SK-N-DZ (cell line): ENCODE data around the gene M6PR.
A peak's percentile ranks its signal among the peaks of the same experiment; 100 is the strongest.
"Not testable (repeated sequence)": the region's sequence is repeated elsewhere in the genome, so short reads cannot be mapped to it uniquely, and the experiment has no call there.

Experiments
- DNase-seq: peaks from one replicate; pipeline ENCODE4 v3.0.0-alpha.2; 2015; ENCODE audit warnings: low spot score

M6PR gene

DNA sequence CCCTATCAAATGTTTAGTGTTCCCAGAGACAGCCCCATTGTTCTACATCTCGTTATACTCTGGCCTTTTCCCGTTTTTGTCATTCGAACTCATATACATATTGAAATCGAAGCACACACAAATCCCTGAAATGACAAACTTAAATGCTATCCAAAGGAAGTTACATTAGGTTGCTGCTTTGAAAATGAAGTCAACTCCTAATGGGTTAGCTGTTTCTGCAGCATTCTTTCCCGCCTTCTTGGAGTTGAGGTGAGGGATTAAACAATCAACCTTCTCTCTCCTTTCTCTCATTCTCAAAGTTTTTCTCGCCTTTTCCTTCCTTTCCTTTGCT, 35.8 kb downstream of the M6PR start:
- DNase-seq, result no peak

DNA sequence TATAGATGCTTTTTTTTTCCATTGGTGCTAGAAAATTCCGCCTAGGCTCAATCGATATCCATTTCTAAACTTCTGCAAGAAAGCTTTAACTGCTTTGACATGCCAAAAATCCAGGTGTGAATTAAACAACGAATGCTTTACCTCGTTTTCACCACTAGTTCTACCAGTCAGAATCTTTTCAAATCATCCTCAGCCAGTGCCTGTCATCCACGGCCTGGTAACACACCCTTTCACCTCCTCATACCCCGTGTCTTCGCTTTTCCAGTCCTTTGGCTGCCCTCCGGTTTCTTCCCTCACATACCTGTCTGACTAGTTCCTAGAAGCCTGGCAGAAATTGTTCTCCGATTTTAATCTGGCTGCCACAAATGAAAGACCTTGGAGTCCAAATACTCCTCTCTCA, 36.5 kb downstream of the M6PR start:
- DNase-seq, result peak; percentile 68

DNA sequence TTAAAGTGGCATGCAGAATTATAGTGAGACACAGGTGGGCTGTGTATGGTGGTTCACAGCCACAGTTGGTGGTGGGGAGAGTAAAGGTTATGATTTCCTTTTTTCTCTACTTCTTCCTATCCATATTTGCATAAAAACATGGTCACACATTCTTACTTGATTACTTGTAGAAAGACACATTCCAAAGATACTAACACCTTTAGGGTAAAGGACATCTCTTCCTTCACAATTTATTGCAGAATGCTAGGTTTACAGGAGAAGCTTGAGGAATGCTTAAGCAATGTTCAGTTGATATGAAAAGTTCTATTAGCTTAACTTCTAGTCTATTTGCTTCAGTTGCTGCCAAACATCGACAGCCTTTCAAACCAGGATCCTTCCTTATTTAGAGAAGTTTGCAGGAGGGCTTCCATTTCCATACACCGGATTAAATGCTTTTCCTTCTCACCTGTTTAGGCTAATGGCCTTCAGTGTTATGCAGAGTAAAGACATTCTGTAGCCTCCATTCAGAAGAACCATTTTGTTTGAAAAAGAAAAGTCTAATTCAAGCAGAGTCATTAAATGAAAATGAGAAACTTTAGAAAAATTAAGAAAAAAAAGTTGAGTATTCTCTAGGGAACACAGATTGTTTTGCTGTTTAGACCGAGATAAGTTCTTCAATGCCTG, 37.7 kb downstream of the M6PR start:
- no peak for DNase-seq

DNA sequence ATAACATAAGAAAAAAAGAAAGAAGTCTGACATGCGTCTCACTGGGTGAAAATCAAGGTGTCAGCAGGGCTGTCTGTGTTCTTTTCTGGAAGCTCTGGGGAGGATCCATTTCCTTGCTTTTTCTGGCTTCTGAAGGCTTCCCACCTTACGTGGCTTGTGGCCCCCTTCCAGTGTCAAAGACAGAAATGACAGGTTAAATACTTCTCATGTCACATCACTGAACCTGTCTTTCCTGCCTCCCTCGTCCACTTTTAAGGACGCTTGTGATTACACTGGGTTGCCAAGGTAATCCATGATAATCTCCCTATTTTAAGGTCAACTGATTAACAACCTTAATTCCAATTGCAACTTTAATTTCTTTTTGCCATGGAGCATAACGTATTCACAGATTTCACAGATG, 39.7 kb downstream of the M6PR start:
- no peak for DNase-seq

DNA sequence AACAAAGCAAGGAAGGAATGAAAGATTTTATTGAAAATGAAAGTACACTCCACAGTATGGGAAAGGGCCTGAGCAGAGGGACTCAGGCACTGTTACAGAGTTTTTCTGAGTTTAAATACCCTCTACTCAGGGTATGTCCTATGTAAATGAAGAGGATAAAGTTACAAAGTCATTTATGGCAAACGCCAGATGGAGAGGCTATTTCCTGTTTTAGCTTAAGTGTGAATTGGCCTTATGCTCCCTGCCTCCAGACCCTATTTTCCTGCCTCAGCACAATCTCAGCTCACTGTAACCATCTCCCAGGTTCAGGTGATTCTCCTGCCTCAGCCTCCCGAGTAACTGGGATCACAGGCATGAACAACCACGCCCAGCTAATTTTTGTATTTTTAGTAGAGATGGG, 41.9 kb downstream of the M6PR start:
- no peak for DNase-seq

DNA sequence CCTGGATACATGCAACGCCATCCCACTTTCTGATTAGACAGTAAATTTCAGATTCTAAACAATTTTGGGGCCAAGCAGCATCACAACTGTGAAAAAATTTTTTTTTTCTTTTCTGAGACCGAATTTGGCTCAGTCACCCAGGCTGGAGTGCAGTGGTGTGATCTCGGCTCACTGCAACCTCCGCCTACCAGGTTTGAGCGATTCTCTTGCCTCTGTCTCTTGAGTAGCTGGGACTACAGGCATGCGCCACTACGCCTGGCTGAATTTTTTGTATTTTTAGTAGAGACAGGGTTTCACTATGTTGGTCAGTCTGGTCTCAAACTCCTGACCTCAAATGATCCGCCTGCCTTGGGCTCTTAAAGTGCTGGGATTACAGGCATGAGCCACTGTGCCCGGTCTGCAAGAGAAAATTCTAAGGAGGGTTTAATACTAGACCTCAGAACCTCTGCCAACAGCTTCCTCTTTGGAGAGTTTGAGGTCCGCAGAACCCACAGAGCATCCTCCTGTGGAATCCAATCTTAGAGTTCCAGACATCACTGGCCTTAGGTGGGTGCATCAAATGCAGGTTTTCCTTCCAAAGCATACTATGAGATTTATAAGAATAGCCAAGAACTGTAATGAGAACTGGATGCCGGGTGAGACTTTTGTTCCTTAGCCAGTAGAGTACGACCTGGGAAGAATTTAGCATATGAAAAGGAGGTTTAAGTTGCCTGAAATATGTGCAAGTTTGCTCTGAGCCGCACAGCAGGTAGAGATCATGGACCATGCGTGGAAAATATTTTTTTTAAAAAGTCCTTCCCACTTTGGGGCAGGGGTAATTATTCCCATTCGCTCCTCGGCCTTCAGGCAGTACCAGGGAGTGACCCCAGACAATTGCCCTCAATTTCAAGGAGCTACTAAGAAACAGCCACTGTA, 42.9 kb downstream of the M6PR start:
- no peak for DNase-seq

DNA sequence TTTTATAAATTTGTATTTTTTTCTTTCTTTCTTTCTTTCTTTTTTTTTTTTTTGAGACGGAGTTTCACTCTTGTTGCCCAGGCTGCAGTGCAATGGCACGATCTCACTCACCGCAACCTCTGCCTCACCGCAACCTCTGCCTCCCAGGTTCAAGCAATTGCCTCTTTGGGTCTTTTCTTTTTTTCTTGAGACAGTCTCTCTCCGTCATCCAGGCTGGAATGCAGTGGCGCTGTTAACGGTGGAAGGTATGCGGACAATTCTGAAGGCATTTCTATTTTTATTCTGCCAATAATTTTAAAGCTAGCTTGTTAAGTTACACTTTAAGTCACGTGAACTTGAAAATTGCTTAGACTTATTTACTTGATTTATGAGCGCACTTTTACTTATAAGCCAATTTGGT, 43.9 kb downstream of the M6PR start:
- DNase-seq, result no peak

DNA sequence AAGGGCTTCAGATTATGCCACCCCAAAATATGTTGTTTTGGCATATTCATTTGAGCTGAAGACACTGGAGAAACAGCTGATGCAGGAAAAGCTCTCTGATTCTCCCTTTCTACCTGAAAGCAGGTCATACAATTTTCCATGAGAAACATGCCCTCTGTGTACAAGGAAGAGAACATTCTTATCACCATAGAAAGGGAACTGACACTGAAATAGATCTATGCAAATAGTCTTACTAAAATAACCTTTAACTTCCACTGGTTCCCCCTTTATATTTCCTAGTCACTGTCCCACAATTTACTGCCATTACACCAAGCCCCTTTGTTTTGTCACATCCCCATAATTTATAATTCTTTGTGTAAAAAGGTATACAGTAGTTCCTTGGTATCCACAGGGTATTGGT, 44.8 kb downstream of the M6PR start:
- DNase-seq, result no peak

DNA sequence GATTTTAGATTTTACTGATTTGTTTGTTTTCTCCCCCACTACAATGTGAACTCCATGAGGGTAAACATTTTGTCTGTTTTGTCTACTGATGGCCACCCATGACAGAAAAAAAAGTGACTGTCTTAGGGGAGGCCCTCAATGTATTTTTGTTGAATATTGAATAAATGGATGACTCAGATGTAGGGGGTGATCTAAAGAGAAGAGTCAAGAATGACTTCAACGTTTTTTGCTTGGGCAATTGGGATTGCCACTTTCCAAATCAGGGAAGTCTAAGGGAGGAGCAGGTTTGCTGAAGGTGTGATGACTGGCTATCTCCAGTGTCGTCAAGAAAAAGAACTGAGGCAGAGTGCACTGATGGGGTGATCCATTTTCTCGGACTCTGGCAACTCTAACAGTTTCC, 45.8 kb downstream of the M6PR start:
- no peak for DNase-seq

DNA sequence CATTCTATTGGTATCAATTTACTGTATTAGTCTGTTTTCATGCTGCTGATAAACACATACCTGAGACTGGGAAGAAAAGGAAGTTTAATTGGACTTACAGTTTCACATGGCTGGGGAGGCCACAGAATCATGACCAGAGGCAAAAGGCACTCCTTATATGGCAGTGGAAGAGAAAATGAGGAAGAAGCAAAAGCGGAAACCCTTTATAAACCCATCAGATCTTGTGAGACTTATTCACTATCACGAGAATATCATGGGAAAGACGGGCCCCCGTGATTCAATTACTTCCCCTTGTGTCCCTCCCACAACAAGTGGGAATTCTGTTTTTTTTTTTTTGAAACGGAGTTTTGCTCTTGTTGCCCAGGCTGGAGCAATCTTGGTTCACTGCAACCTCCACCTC, 46.7 kb downstream of the M6PR start:
- DNase-seq, result not testable (repeated sequence)

DNA sequence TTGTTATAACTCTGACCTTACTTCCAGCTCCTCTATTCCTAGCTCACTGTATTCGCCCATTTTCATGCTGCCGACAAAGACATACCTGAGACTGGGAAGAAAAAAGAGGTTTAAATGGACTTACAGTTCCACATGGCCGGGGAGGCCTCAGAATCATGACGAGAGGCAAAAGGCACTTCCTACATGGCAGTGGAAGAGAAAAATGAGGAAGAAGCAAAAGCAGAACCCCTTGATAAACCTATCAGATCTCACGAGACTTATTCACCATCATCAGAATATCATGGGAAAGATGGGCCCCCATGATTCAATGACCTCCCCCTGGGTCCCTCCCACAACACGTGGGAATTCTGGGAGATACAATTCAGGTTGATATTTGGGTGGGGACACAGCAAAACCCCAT, 49.6 kb downstream of the M6PR start:
- no peak for DNase-seq

DNA sequence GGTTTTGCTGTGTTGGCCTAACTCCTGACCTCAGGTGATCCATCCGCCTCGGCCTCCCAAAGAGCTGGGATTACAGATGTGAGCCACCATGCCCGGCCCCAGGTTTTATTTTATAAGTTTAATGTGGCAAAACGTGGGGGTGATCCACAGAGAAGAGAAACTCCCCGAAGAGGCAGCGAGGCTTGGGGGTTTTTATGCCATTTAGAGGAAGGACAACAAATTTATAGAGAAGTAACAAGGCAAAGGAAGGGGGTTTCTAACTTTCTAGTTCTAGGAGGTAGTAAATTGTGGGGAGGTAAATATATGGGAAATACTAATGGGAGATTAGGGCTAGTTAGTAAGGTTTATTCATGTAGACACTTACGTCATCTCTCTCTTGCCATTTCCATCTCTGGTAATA, 52.4 kb downstream of the M6PR start:
- DNase-seq, result no peak

DNA sequence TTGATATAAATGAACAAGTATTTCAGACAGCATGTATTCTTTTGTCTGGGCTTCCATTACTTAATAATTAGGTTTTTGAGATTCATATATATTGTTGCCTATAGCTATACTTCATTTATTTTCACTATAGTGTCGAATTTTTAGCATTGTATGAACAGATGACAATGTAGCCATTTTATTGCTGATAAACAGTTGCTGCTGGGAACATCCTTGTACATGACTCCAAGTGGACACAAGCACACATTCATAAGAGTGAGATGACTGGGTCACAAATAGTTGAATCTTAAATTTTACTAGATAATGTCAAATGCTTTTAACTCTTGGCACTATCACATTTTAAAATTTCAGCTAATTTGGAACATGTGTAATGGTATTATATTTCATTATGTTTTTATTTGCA, 54.5 kb downstream of the M6PR start:
- DNase-seq, result no peak

DNA sequence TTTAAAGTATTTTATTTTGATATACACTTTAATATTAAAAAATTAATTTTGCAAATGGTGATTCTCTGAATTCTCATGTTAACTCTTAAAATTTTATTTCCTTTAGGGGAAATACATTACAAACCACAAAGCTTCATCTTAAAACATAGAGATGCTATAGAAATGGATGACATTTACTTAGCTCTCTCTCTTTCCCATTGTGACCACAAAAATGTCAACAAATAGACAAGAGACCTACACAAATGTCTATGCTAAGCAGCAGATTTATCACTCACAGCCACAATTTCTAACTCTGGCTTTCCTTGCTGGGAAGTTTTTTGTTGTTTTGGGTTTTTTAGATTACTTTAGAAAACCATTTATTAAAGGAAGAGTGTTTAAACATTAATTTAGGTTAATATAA, 55.1 kb downstream of the M6PR start:
- no peak for DNase-seq

DNA sequence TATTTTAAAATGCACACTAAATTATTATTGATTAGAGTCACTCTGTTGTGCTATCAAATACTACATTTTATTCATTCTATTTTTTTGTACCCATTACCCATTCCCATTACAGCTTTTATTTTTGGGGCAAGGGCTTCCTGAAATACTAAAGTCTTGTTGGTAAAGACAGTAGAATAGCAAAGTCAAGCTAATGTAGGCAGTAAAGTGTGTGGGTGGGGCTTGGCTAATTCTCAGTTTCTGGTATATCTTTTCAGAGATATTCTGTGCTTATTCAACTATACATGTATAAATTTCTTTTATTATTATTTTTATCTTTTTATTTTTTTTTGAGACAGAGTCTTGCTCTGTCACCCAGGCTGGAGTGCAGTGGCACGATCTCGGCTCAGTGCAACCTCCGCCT, 57.5 kb downstream of the M6PR start:
- DNase-seq, result no peak
